Stomach (tissue), 4 donors: ENCODE results near the gene MCM8.

Experiments
- CTCF ChIP-seq, 7 experiments: fragments of 450-650 bp in 4 of 7; fragments of 200-600 bp in 3 of 7; sonication (generic) in 3 of 7; IDR thresholded peaks; one replicate each; pipeline ENCODE4 v1.5.1; 2016 to 2019; ENCODE audit warnings: antibody characterized with exemption in 7 of 7, control low read depth in 2 of 7, mild to moderate bottlenecking in 1 of 7
- POLR2AphosphoS5 ChIP-seq, 3 donors: sonication (generic); formaldehyde crosslinking; IDR thresholded peaks; one replicate each; pipeline ENCODE4 v1.6.1; 2016; ENCODE audit warnings: antibody characterized with exemption in 3 of 3

- TF ChIP-seq POLR2AphosphoS5 (IDR thresholded peaks at IDR 0.05) (no peak), CTCF (IDR thresholded peaks at IDR 0.05) (no peak)
Observed at GRCh38 chr20:5969348-5969935, 19.0 kb downstream of the MCM8 start.
